ENCODE data around the gene NUP210L.

NUP210L gene

DNA sequence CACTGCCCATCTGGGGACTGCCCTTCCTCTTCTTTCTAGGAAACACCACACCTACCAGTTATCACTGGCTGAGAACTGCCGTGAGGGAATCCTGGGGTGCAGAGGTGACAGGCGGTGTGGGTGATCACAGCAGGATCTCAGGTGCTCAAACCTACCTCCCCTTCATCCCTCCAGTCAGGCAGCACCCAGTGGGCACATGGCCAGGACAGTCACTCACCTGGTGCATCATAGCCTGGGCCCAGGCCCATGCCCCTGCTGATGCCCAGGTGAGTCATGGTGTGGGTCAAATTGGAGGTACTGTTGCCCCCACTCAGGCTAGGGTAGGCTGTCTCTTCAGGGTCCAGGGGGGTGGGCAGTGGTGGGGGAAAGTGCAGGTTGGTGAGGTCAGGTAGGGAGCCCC lies 203.1 kb downstream of the NUP210L start:
- Histone ChIP-seq H3K27ac (ENCODE audit: extremely low read depth, low read depth, low read length) (no peak overlapping the region), H3K4me1 (ENCODE audit: control insufficient read depth, insufficient read depth, low read length) (peaks cover 3% of the 10 kb centered on the region; the same call in 1 of the 2 replicates), H3K4me3 (ENCODE audit: low read depth, low read length) (no peak overlapping the region), H3K36me3 (ENCODE audit: control insufficient read depth in 2 of 2, insufficient read depth in 1 of 2, low read length in 2 of 2) (peaks cover 16 to 82% of the 10 kb centered on the region in 2 experiments; a peak in 2 of 3 replicates), H3K9me3 (ENCODE audit: control insufficient read depth, insufficient read depth, low read depth, low read length) (no peaks in the 10 kb centered on the region)
- ChIA-PET CTCF (no interaction called here), POLR2A (no interaction called here)
- TF ChIP-seq HIC1 (tag by site-specific recombination; IDR thresholded peaks at IDR 0.05) (0 out of 2 replicates have a peak, but pooled peaks have one; percentile 27), ZNF398 (tag by site-specific recombination; IDR thresholded peaks at IDR 0.05) (no peak), ZNF585B (tag by site-specific recombination; IDR thresholded peaks at IDR 0.05) (no peak), ZNF394 (tag by site-specific recombination; IDR thresholded peaks at IDR 0.05; ENCODE audit: borderline replicate concordance) (no peak), ELK4 (IDR thresholded peaks at IDR 0.05; ENCODE audit: borderline replicate concordance, low read depth, low read length) (no peak)

- Histone ChIP-seq H3K9me3 (ENCODE audit: control insufficient read depth, insufficient read depth, low read depth, low read length) (no peaks in the 10 kb centered on the region), H3K27ac (ENCODE audit: extremely low read depth, low read depth, low read length) (no peak overlapping the region), H3K4me3 (ENCODE audit: low read depth, low read length) (no peak overlapping the region), H3K4me1 (ENCODE audit: control insufficient read depth, insufficient read depth, low read length) (no peaks in the 10 kb centered on the region), H3K36me3 (ENCODE audit: control insufficient read depth in 2 of 2, insufficient read depth in 1 of 2, low read length in 2 of 2) (peaks cover 16 to 80% of the 10 kb centered on the region in 2 experiments; a peak in 2 of 3 replicates)
- ChIA-PET POLR2A (interaction anchor here (0.8 kb wide), 1 partner anchor 11 kb away, joined by 3 read pairs; no protein-coding TSS in a partner anchor), CTCF (interaction anchor here (0.6 to 1.2 kb wide), 2 partner anchors 35 to 106 kb away, joined by 3 to 5 read pairs; partner anchors contain the start of gene RAB13)
- 0 out of 2 replicates have a peak, but pooled peaks have one; percentile 16 for TF ChIP-seq ZFHX2 (tag by site-specific recombination; conservative IDR thresholded peaks at IDR 0.05)
- TF ChIP-seq EGR2 (tag by site-specific recombination; IDR thresholded peaks at IDR 0.05; ENCODE audit: low read depth): peak; percentile 39; the same call in 1 of the 2 replicates
- TF ChIP-seq ZBTB6 (tag by site-specific recombination; IDR thresholded peaks at IDR 0.05): no peak
These were observed 203.7 kb downstream of the NUP210L start for GRCh38 chr1:153951183-153951582.

DNA sequence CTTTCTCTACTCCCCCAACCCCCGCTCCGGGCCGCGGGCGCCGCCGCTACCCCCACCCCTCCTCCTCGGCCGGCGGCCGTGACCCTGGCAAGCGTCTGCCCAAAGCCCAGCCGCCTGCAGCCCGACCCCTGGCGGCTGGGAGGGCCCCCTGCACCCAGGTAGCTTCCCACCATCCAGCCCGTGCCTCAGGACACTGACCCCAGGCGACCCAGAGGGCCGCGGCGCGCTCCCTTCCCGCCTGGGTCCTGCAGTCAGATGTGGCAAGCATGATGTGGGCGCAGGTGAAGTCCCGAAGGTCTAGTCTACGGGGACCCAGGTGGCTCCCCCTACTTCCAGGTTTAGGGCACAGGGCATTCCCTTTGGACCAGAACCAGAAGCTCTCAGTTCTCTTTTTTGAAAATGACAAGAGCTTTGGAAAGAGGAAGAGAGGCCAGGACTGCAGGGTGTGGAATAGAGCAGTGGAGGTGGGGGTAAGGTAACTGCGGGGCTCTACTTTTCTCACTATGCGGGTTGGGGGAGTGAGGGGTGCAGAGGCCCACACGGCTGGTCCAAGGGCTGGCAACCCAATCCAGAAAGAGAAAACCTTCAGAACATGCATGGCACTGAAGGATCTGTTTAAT lies 208.1 kb downstream of the NUP210L start, which contains the start of gene DENND4B:
Gene DENND4B (minus strand): TSS at position 97 of the 620 bp plus-strand sequence. CDS start 2,344 bp downstream, outside the sequence.
- Histone ChIP-seq H3K4me1 (ENCODE audit: control insufficient read depth, insufficient read depth, low read length) (no peaks in the 10 kb centered on the region), H3K9me3 (ENCODE audit: control insufficient read depth, insufficient read depth, low read depth, low read length) (no peaks in the 10 kb centered on the region), H3K4me3 (ENCODE audit: low read depth, low read length) (peak within 1 kb of the TSS; percentile 74), H3K36me3 (ENCODE audit: control insufficient read depth in 2 of 2, insufficient read depth in 1 of 2, low read length in 2 of 2) (peaks cover 12 to 67% of the 10 kb centered on the region in 2 experiments; a peak in 2 of 3 replicates), H3K27ac (ENCODE audit: extremely low read depth, low read depth, low read length) (peak within 1 kb of the TSS; percentile 91)
- ChIA-PET CTCF (interaction anchor here (0.6 to 1.8 kb wide), 27 partner anchors 9 to 402 kb away, joined by 3 to 13 read pairs (median 4); partner anchors contain the start of genes CRTC2, RAB13 and SLC39A1), POLR2A (interaction anchor here (1.0 to 4.3 kb wide), 11 partner anchors 10 to 143 kb away, joined by 4 to 36 read pairs (median 13); partner anchors contain the start of genes CREB3L4, CRTC2, GATAD2B and JTB)
- no peak for TF ChIP-seq ZNF629 (tag by site-specific recombination; IDR thresholded peaks at IDR 0.05)
- TF ChIP-seq ZSCAN16 (tag by site-specific recombination; IDR thresholded peaks at IDR 0.05): no peak
- TF ChIP-seq ZNF175 (tag by site-specific recombination; IDR thresholded peaks at IDR 0.05): no peak
- TF ChIP-seq, protein P1, sequence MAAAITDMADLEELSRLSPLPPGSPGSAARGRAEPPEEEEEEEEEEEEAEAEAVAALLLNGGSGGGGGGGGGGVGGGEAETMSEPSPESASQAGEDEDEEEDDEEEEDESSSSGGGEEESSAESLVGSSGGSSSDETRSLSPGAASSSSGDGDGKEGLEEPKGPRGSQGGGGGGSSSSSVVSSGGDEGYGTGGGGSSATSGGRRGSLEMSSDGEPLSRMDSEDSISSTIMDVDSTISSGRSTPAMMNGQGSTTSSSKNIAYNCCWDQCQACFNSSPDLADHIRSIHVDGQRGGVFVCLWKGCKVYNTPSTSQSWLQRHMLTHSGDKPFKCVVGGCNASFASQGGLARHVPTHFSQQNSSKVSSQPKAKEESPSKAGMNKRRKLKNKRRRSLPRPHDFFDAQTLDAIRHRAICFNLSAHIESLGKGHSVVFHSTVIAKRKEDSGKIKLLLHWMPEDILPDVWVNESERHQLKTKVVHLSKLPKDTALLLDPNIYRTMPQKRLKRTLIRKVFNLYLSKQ (tag by site-specific recombination; IDR thresholded peaks at IDR 0.05; ENCODE audit: borderline replicate concordance): no peak
- no peak for TF ChIP-seq ZNF549 (tag by site-specific recombination; IDR thresholded peaks at IDR 0.05)
- TF ChIP-seq, protein P2, sequence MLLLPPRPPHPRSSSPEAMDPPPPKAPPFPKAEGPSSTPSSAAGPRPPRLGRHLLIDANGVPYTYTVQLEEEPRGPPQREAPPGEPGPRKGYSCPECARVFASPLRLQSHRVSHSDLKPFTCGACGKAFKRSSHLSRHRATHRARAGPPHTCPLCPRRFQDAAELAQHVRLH (tag by site-specific recombination; IDR thresholded peaks at IDR 0.05): no peak
- no peak for TF ChIP-seq ZBTB20 (tag by site-specific recombination; IDR thresholded peaks at IDR 0.05)
- TF ChIP-seq ZNF585B (tag by site-specific recombination; IDR thresholded peaks at IDR 0.05): no peak
- no peak for TF ChIP-seq ZNF654 (tag by site-specific recombination; IDR thresholded peaks at IDR 0.05; ENCODE audit: low read depth)
- no peak for TF ChIP-seq ZSCAN18 (tag by site-specific recombination; IDR thresholded peaks at IDR 0.05)
- no peak for TF ChIP-seq ZNF23 (tag by site-specific recombination; IDR thresholded peaks at IDR 0.05; ENCODE audit: borderline replicate concordance)
- TF ChIP-seq ZBTB17 (tag by site-specific recombination; IDR thresholded peaks at IDR 0.05): 0 out of 2 replicates have a peak, but pooled peaks have one; percentile 25
